Upper lobe of left lung (tissue), 6 donors: Measurements from ENCODE around the gene RPP38. TPM values are rescaled to one million over a fixed set of nuclear protein-coding genes. Genes with fewer than 3 reads are reported as not detected.

Experiments used
- ATAC-seq, 2 donors: fragments of 200-7000 bp; cut with Tn5 transposase; one replicate each; pipeline ENCODE4 v1.9.1; 2022; ENCODE audit warnings: mild to moderate bottlenecking in 2 of 2, moderate library complexity in 2 of 2; ENCODE audit not compliant: low FRiP score in 2 of 2
- DNase-seq, 2 donors: peaks; one replicate each; pipeline ENCODE4 v3.0.0-alpha.2; 2019 to 2020
- H3K27ac ChIP-seq, 4 donors: fragments of 200-600 bp; sonication (generic); one replicate each; pipeline ENCODE4 v1.5.1; 2016 to 2019
- H3K27me3 ChIP-seq, 4 donors: fragments of 200-600 bp; sonication (generic); one replicate each; pipeline ENCODE4 v1.5.1; 2017 to 2019
- H3K36me3 ChIP-seq, 4 donors: fragments of 200-600 bp; sonication (generic); one replicate each; pipeline ENCODE4 v1.5.1; 2016 to 2019
- H3K4me1 ChIP-seq, 4 donors: fragments of 200-600 bp; sonication (generic); one replicate each; pipeline ENCODE4 v1.5.1; 2018 to 2019
- H3K4me3 ChIP-seq, 4 donors: fragments of 200-600 bp; sonication (generic); one replicate each; pipeline ENCODE4 v1.5.1; 2017 to 2019; ENCODE audit warnings: mild to moderate bottlenecking in 2 of 4, moderate library complexity in 1 of 4
- H3K9me3 ChIP-seq, 4 donors: fragments of 200-600 bp; sonication (generic); one replicate each; pipeline ENCODE4 v1.5.1; 2018 to 2019
- EP300 ChIP-seq, 4 donors: sonication (generic); formaldehyde crosslinking; IDR thresholded peaks; one replicate each; pipeline ENCODE4 v1.5.1; 2017; ENCODE audit warnings: antibody characterized with exemption in 4 of 4, control low read depth in 2 of 4
- POLR2A ChIP-seq, 4 donors: fragments of 450-650 bp; IDR thresholded peaks; one replicate each; pipeline ENCODE4 v1.5.1; 2016 to 2017; ENCODE audit warnings: antibody characterized with exemption in 4 of 4, mild to moderate bottlenecking in 2 of 4
- POLR2AphosphoS5 ChIP-seq, 2 donors: sonication (generic); formaldehyde crosslinking; IDR thresholded peaks; one replicate each; pipeline ENCODE4 v1.5.1; 2017; ENCODE audit warnings: antibody characterized with exemption in 2 of 2
- WGBS, 2 donors: methylation state at CpG; one replicate each; pipeline ENCODE4 v1.1.5; 2017 to 2018; 5-methylcytosine and 5-hydroxymethylcytosine counted together
- total RNA-seq, 6 donors: library from RNA; depleted of rRNA in 4 of 6; stranded (reverse); fragments of >200 nt in 4 of 6; gene quantifications; one replicate each; pipeline versions ENCODE4 v1.1.0 to v1.2.1, GENCODE V29; 2016 to 2021
- TF ChIP-seq, protein P1 (sequence below), 6 experiments: fragments of 450-650 bp in 4 of 6; fragments of 200-600 bp in 2 of 6; sonication (generic) in 2 of 6; IDR thresholded peaks; one replicate each; pipeline ENCODE4 v1.5.1; 2016 to 2019; ENCODE audit warnings: antibody characterized with exemption in 6 of 6
- donor health status: DM: no; HTN: no; CAD: no; lungs with moderate emphysema.
- donor health status: DM: no; HTN: yes; CAD: no; lungs with severe emphysema.

Gene RPP38
- total RNA-seq, 6 donors from 2014 or later: 6.4 to 27.2 (median 13.6) TPM

DNA sequence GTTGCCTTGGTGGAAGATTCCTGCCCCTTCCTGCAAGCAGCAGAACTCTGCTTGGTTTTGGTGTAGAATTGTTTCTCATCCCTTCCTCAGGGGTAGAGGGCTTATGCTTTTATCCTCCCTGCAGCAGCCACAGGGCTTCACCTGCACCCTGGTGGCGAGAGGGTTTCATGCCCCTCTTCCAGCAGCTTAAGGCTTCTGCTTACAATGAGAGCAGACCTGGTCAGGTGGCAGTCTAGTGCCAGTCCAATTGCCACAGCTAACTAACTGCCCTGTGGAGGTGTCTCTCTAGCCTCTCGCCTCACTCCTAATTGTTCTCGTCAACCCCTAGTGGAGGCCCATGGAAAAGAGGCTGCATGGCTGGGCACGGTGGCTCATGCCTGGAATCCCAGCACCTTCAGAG is 27.9 kb upstream of the RPP38 start:
- 67 to 82% methylated on average over 4 of the region's 4 CpGs for WGBS, 2 donors
- H3K27me3 ChIP-seq: no peaks in the 10 kb centered on the region
- H3K4me1 ChIP-seq: no peaks in the 10 kb centered on the region
- no peak overlapping the region for H3K27ac ChIP-seq
- DNase-seq (no peak), ATAC-seq (no peak)
- H3K4me3 ChIP-seq: no peak overlapping the region
- H3K9me3 ChIP-seq: peaks cover 0 to 6% (median 0%) of the 10 kb centered on the region in 4 donors
- TF ChIP-seq EP300 (IDR thresholded peaks at IDR 0.05): no peak
- TF ChIP-seq POLR2A (IDR thresholded peaks at IDR 0.05): no peak
- no peak for TF ChIP-seq POLR2AphosphoS5 (IDR thresholded peaks at IDR 0.05)
- TF ChIP-seq, protein P1, sequence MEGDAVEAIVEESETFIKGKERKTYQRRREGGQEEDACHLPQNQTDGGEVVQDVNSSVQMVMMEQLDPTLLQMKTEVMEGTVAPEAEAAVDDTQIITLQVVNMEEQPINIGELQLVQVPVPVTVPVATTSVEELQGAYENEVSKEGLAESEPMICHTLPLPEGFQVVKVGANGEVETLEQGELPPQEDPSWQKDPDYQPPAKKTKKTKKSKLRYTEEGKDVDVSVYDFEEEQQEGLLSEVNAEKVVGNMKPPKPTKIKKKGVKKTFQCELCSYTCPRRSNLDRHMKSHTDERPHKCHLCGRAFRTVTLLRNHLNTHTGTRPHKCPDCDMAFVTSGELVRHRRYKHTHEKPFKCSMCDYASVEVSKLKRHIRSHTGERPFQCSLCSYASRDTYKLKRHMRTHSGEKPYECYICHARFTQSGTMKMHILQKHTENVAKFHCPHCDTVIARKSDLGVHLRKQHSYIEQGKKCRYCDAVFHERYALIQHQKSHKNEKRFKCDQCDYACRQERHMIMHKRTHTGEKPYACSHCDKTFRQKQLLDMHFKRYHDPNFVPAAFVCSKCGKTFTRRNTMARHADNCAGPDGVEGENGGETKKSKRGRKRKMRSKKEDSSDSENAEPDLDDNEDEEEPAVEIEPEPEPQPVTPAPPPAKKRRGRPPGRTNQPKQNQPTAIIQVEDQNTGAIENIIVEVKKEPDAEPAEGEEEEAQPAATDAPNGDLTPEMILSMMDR (IDR thresholded peaks at IDR 0.05): no peak
- H3K36me3 ChIP-seq: no peaks in the 10 kb centered on the region

DNA sequence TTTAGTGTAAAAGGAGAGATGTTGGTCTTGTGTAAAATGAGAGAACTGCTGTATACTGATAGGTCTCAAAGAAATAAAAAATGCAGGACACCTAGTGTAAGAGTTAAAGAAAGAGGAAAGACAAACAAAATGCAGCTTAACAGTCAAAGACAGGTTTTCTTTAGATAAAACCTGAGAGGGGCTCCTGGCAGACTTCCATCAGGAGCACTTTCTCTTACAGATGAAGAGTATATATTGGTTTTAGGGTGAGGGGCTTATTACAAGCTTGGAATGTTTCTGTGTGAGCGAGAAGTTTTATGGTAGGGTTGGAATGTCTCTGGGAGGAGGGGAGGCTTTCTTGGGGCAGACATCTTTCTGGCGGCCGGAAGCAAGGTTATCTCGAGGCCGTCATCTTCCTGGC is 24.8 kb upstream of the RPP38 start:
- H3K27ac ChIP-seq: no peak overlapping the region
- H3K9me3 ChIP-seq: no peaks in the 10 kb centered on the region
- 81 to 99% methylated on average over 5 of the region's 5 CpGs for WGBS, 2 donors
- no peaks in the 10 kb centered on the region for H3K36me3 ChIP-seq
- H3K4me3 ChIP-seq: no peak overlapping the region
- ATAC-seq (no peak), DNase-seq (no peak)
- no peaks in the 10 kb centered on the region for H3K27me3 ChIP-seq
- TF ChIP-seq EP300 (IDR thresholded peaks at IDR 0.05) (no peak), POLR2A (IDR thresholded peaks at IDR 0.05) (no peak), POLR2AphosphoS5 (IDR thresholded peaks at IDR 0.05) (no peak)
- TF ChIP-seq, protein P1 (IDR thresholded peaks at IDR 0.05): no peak
- no peaks in the 10 kb centered on the region for H3K4me1 ChIP-seq

GRCh38 chr10:15075421-15075820 is 21.7 kb upstream of the RPP38 start:
- H3K27ac ChIP-seq: no peak overlapping the region
- H3K4me1 ChIP-seq: no peaks in the 10 kb centered on the region
- no peaks in the 10 kb centered on the region for H3K27me3 ChIP-seq
- no peaks in the 10 kb centered on the region for H3K36me3 ChIP-seq
- DNase-seq: no peak
- TF ChIP-seq, protein P1 (IDR thresholded peaks at IDR 0.05): no peak
- TF ChIP-seq POLR2AphosphoS5 (IDR thresholded peaks at IDR 0.05): no peak
- no peak for TF ChIP-seq EP300 (IDR thresholded peaks at IDR 0.05)
- no peak for TF ChIP-seq POLR2A (IDR thresholded peaks at IDR 0.05)
- no peaks in the 10 kb centered on the region for H3K9me3 ChIP-seq
- 90 to 95% methylated on average over 3 of the region's 3 CpGs for WGBS, 2 donors
- no peak overlapping the region for H3K4me3 ChIP-seq
- no peak for ATAC-seq

GRCh38 chr10:15083674-15084501 is 13.3 kb upstream of the RPP38 start:
- Histone ChIP-seq H3K36me3 (no peaks in the 10 kb centered on the region), H3K9me3 (no peaks in the 10 kb centered on the region), H3K4me1 (peaks cover 7 to 15% (median 11%) of the 10 kb centered on the region in 4 donors), H3K27me3 (no peaks in the 10 kb centered on the region), H3K27ac (peak overlapping the region; percentile 1 to 66 (median 18)), H3K4me3 (peak overlapping the region in 3 of 4 donors; percentile 34 to 46 (median 45))
- no peak for ATAC-seq
- TF ChIP-seq EP300 (IDR thresholded peaks at IDR 0.05) (no peak), POLR2AphosphoS5 (IDR thresholded peaks at IDR 0.05) (no peak)
- TF ChIP-seq, protein P1 (IDR thresholded peaks at IDR 0.05): peak in 1 of 6 experiments; percentile 4
- DNase-seq: no peak
- 76 to 78% methylated on average over 18 of the region's 18 CpGs for WGBS, 2 donors
